SK-N-SH (cell line): ENCODE measurements around the gene STXBP1.

ENCODE experiments used
- CHD2 ChIP-seq: fragments of 150-350 bp; IDR thresholded peaks from 2 replicates; pipeline ENCODE4 v1.6.1; 2018; ENCODE audit warnings: low read length; ENCODE audit not compliant: partially characterized antibody
- CTCF ChIP-seq: fragments of 200-600 bp; sonication (generic); IDR thresholded peaks from 2 replicates; pipeline ENCODE4 v1.6.1; 2017; ENCODE audit warnings: antibody characterized with exemption, mild to moderate bottlenecking, moderate library complexity
- EZH2phosphoT487 ChIP-seq: fragments of 200-600 bp; sonication (generic); IDR thresholded peaks from 2 replicates; pipeline ENCODE4 v1.6.1; 2017; ENCODE audit warnings: low read depth, mixed run types, mild to moderate bottlenecking, antibody characterized with exemption, moderate library complexity, borderline replicate concordance
- GABPA ChIP-seq: IDR thresholded peaks from 2 replicates; pipeline ENCODE4 v1.4.0; 2012; ENCODE audit warnings: low read depth, mild to moderate bottlenecking
- POLR2AphosphoS5 ChIP-seq: IDR thresholded peaks from 2 replicates; pipeline ENCODE4 v1.6.1; 2012; ENCODE audit warnings: low read depth, low read length
- RAD21 ChIP-seq: IDR thresholded peaks from 2 replicates; pipeline ENCODE4 v1.6.1; 2012; ENCODE audit warnings: mild to moderate bottlenecking, low read length
- SIN3A ChIP-seq: IDR thresholded peaks from 2 replicates; pipeline ENCODE4 v1.6.1; 2012; ENCODE audit warnings: low read depth, mild to moderate bottlenecking, low read length, moderate library complexity, borderline replicate concordance
- TF ChIP-seq, protein P1 (sequence below): IDR thresholded peaks from 2 replicates; pipeline ENCODE4 v1.6.1; 2012; ENCODE audit warnings: mild to moderate bottlenecking, low read depth, low read length, moderate library complexity
- TF ChIP-seq, protein P2 (sequence below): fragments of 150-350 bp; IDR thresholded peaks from 2 replicates; pipeline ENCODE4 v1.6.1; 2017; ENCODE audit warnings: antibody characterized with exemption, low read length, low read depth, borderline replicate concordance

DNA sequence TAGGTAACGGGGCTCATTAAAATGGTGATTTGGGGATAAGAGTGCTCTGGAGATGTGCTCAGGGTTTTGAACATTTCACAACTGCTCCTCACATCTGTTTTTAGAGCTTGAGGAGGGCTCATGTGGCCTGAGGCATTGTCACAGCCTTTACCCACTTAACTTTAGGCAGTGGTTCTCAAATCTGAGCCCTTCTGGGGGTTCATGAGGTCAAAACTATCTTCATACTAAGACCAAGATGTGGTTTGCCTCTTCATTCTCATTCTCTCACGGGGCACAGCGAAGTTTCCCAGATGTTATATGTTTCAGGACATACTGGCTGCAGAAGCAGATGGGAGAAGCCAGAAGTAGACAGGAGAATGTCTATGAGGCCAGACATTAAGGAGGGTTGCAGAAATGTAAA is 38.4 kb downstream of the STXBP1 start:
- no peak for TF ChIP-seq SIN3A
- TF ChIP-seq GABPA: no peak
- no peak for TF ChIP-seq POLR2AphosphoS5
- no peak for TF ChIP-seq CTCF
- TF ChIP-seq, protein P1, sequence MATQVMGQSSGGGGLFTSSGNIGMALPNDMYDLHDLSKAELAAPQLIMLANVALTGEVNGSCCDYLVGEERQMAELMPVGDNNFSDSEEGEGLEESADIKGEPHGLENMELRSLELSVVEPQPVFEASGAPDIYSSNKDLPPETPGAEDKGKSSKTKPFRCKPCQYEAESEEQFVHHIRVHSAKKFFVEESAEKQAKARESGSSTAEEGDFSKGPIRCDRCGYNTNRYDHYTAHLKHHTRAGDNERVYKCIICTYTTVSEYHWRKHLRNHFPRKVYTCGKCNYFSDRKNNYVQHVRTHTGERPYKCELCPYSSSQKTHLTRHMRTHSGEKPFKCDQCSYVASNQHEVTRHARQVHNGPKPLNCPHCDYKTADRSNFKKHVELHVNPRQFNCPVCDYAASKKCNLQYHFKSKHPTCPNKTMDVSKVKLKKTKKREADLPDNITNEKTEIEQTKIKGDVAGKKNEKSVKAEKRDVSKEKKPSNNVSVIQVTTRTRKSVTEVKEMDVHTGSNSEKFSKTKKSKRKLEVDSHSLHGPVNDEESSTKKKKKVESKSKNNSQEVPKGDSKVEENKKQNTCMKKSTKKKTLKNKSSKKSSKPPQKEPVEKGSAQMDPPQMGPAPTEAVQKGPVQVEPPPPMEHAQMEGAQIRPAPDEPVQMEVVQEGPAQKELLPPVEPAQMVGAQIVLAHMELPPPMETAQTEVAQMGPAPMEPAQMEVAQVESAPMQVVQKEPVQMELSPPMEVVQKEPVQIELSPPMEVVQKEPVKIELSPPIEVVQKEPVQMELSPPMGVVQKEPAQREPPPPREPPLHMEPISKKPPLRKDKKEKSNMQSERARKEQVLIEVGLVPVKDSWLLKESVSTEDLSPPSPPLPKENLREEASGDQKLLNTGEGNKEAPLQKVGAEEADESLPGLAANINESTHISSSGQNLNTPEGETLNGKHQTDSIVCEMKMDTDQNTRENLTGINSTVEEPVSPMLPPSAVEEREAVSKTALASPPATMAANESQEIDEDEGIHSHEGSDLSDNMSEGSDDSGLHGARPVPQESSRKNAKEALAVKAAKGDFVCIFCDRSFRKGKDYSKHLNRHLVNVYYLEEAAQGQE: no peak
- TF ChIP-seq RAD21: no peak
- TF ChIP-seq EZH2phosphoT487: no peak
- no peak for TF ChIP-seq CHD2
- TF ChIP-seq, protein P2, sequence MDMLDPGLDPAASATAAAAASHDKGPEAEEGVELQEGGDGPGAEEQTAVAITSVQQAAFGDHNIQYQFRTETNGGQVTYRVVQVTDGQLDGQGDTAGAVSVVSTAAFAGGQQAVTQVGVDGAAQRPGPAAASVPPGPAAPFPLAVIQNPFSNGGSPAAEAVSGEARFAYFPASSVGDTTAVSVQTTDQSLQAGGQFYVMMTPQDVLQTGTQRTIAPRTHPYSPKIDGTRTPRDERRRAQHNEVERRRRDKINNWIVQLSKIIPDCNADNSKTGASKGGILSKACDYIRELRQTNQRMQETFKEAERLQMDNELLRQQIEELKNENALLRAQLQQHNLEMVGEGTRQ: no peak
